ENCODE measurements around the gene KIF25.
"Not testable (repeated sequence)": the region's sequence is repeated elsewhere in the genome, so short reads cannot be mapped to it uniquely, and the experiment has no call there.

The KIF25 gene

DNA sequence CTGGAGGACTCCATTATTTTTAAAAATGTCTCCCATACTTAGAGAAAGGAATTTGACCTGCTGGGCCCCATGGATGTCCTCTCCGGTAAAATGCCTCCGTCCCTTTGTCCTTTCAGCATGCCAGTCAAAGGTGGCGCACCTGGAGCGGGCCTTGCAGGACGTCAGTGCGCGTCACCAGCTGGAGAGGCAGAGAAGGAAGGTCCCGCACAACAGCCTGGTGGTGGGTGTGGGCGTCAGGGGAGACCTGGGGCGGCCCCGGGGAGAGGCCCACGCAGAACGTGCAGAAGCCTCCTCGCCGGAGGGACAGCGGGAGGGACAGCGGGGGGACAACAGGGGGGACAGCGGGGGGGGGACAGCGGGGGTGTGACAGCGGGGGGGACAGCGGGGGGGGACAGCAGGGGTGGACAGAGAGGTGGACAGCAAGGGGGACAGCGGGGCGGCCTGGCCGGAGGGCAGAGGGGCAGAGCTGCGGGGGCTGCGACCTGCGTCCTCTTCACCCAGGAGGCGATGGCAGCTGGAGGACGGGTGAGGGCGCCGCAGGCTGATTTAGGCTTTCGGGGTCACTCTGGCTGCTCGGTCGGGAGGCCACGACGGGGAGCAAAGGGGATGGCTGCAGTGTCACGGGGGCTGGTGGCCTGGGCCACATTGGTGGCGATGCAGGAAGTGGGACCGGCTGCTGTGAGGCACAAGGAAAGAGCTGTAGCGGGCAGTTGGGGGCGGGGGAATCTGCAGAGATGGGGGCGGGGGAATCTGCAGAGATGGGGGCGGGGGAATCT, 859 bp upstream of the KIF25 start:
- DNase-seq, result no peak

GRCh38 chr6:167998215-167998614, 744 bp downstream of the KIF25 start:
- no peak for DNase-seq

- DNase-seq, result no peak
Measured at GRCh38 chr6:168000198-168001028, 2.9 kb downstream of the KIF25 start.

GRCh38 chr6:168001029-168001332, 3.5 kb downstream of the KIF25 start:
- no peak for DNase-seq

DNA sequence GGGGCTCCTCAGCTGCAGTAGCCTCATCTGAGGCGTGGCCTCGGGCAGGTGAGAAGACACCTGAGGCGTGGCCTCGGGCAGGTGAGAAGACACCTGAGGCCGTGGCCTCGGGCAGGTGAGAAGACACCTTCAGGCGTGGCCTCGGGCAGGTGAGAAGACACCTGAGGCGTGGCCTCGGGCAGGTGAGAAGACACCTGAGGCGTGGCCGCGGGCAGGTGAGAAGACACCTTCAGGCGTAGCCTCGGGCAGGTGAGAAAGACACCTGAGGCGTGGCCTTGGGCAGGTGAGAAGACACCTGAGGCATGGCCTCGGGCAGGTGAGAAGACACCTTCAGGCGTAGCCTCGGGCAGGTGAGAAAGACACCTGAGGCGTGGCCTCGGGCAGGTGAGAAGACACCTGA, 4.0 kb downstream of the KIF25 start:
- not testable (repeated sequence) for DNase-seq

- no peak for DNase-seq
Measured at GRCh38 chr6:168002804-168003203, 5.3 kb downstream of the KIF25 start.

GRCh38 chr6:168004023-168004422, 6.6 kb downstream of the KIF25 start:
- no peak for DNase-seq

GRCh38 chr6:168004945-168005344, 7.5 kb downstream of the KIF25 start:
- DNase-seq, result no peak

DNA sequence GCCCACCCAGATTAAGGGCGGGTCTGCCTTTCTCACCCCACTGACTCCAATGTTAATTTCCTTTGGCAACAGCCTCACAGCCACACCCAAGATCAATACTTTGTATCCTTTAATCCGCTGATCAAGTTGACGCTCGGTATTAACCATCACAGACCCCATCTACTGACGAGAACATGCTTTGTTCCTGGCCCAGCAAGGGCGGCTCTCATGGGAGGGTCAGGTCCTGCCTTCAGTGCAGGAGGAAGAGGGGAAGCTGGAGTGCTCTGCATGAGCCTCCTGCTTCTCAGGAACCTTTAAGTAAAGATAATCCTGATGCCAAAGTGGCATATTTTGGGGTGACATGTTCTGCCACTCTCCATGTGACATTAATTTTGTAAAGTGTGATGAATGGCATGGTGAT, 8.3 kb downstream of the KIF25 start:
- DNase-seq, result no peak

GRCh38 chr6:168007592-168008338, 10.3 kb downstream of the KIF25 start:
- DNase-seq, result peak in 1 of 2 donors; percentile 4

DNA sequence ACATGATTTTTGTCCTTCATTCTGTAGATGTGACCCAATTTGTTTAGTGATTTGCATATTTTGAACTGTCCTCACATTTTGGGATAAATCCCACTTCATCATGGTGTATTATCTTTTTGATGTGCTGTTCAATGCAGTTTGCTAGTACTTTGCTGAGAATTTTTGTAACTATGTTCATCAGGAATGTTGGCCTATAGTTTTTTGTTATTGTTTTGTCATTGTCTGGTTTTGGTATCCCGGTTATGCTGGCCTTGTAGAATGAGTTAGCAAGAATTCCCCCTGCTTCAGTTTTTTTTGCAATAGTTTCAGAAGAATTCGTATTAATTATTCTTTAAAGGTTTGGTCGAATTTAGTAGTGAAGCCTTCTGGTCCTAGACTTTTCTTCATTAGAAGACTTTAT, 11.9 kb downstream of the KIF25 start:
- DNase-seq, result no peak

DNA sequence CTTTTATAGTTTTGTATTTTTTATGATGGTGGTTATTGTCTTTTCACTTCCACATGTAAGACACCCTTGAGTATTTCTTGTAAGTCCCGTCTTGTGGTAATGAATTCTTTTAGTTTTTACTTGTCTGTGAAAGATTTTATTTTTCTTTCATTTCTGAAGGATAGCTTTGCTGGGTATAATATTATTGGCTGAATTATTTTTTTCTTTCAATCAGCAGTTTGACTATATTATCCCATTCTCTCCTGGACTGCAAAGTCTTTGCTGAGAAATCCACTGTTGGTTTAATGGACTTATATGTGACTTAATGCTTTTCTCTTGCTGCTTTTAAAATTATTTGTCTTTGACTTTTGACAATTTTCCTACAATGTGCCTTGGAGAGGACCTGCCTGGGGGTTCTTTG, 13.8 kb downstream of the KIF25 start:
- DNase-seq, result no peak

- no peak for DNase-seq
Measured at GRCh38 chr6:168012431-168013249, 15.2 kb downstream of the KIF25 start.

DNA sequence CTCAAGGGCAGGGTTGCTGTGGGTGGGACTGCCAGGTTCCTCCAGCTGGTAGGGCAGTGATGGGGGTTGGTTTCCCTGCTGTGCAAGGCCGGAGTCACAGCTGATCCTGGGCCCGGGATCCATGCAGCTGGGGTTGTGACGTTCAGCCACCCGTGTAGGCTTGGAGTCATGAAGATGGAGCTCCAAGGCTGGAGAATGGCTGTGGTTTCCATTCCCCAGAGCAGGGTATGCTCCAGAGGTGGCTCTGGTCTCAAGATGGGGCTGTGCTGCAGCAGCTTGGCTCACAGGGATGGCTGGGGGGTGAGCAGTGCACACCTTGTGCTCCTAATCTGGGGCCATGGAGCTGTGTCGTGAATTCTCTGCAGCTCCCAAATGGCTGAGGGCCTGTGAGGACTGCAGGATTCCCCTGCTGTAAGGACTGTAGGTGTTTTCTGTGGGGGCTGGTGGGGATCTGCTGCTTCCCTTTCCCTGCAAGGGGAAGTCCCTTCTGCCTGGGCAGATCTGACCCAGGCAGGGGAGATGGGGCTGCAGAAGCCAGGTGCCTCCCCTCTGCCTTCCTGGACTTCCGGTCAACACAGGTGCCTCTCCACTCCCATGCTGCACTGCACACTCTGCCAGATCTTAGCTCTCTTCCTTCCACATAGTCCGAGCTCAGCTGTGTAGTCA, 15.9 kb downstream of the KIF25 start:
- DNase-seq, result no peak

GRCh38 chr6:168014428-168014827, 17.0 kb downstream of the KIF25 start:
- no peak for DNase-seq

DNA sequence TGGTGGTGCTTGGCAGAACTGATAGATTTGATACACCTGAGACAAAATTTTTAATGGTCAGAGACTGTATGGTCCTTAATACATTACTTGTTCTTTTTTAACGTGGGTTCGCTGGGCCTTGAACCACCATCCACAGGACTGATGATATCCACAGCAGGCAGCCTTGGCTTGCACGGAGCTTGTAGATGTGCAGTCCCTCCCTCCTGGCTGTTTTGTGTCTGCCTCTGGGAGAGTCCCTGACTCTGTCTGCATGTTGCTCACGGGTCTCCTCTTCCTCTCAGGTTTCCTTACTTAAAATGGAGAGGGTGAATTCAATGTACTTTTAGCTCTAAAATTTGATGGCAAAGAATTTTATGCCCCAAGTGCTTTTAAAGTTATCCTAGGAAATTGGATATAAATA, 17.5 kb downstream of the KIF25 start:
- DNase-seq, result no peak

GRCh38 chr6:168015482-168016175, 18.2 kb downstream of the KIF25 start:
- DNase-seq, result no peak

DNA sequence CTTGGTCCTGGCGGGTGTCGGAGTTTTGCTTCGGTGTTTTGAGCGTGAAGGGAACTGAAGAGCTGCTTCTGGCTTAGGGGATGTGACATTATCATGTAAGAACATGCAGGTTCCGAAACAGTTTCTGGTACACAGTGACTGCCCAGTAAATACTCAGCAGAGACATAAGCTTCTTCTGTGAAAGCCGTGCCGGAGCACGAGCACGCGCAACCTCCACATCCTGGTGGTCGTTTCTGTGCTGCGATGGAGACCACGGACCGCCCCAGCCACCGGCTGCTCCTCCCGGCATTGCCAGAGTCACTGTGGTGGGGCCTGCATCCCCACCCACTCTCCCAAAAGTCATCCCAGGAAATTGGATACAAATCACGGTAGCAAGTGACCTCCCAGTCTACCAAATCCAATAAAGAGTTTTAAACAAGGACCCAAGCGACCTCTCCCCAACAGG, 18.7 kb downstream of the KIF25 start:
- no peak for DNase-seq

GRCh38 chr6:168016721-168017525, 19.5 kb downstream of the KIF25 start:
- no peak for DNase-seq

DNA sequence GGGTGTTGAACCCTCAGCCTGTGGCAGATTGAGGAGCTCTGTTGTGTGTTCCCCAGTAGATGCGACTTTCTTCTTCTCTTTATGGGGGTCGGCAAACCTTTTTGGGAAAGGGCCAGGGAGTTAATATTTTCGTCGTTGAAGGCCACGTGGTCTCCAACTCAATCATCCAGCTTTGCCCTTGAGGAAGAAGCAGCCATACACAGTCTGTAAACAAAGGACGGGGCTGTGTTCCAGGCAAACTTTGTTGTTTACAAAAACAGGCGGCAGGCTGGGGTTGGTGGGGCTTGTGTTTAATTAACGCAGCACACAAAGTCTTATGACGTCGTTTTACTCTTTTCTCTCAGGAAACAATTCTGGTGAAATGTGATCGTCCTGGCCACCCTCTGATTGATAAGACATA, 20.2 kb downstream of the KIF25 start:
- DNase-seq, result no peak

- no peak for DNase-seq
Measured at GRCh38 chr6:168018664-168019063, 21.2 kb downstream of the KIF25 start.

Data from bone marrow (tissue), 2 donors.